ENCODE measurements around the gene SUPT6H. TPM values are rescaled to one million over a fixed set of nuclear protein-coding genes. Genes with fewer than 3 reads are reported as not detected.

The SUPT6H gene
- total and polyA plus RNA-seq, 2 donors (not counting 1 experiment from before 2014, with no cell fraction given) = 35.8 to 110 TPM

DNA sequence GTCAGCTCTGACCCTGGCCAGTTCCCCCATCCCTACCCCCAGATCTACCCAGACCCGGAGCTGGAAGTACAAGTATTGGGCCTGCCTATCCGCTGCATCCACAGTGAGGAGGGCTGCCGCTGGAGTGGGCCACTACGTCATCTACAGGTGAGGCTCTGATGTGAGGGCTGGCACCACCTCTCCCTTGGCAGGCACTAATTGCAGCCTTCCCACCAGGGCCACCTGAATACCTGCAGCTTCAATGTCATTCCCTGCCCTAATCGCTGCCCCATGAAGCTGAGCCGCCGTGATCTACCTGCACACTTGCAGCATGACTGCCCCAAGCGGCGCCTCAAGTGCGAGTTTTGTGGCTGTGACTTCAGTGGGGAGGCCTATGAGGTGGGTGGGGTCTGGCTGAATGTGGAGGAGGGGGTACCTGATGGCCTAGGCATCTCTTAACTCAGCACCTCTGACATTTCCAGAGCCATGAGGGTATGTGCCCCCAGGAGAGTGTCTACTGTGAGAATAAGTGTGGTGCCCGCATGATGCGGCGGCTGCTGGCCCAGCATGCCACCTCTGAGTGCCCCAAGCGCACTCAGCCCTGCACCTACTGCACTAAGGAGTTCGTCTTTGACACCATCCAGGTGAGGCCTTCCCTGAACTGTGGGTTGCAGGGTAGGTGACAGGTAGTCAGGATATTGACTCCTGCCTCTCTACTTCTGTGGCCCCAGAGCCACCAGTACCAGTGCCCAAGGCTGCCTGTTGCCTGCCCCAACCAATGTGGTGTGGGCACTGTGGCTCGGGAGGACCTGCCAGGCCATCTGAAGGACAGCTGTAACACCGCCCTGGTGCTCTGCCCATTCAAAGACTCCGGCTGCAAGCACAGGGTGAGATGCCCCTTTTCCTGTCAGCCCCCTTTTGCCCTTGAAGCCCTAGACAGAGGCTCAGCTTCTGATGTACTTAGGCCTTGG lies 86.1 kb downstream of the SUPT6H start:
- Mint-ChIP-seq H3K9me3 (ENCODE audit: insufficient read depth) (no peaks in the 10 kb centered on the region), H3K27ac (peak overlapping the region; percentile 82), H3K27me3 (no peaks in the 10 kb centered on the region), H3K4me1 (peaks cover 47% of the 10 kb centered on the region), H3K4me3 (peak overlapping the region; percentile 30)
- ChIA-PET POLR2A (interaction anchor here (1.3 to 16.2 kb wide), 2 partner anchors 19 to 29 kb away, joined by 5 to 511 read pairs; partner anchors contain the start of genes NEK8, RPL23A and TLCD1), CTCF (interaction anchor here (0.7 to 18.9 kb wide), 8 partner anchors 8 to 168 kb away, joined by 3 to 1020 read pairs (median 8); partner anchors contain the start of genes DHRS13, NEK8, RPL23A and TLCD1)
- over 99% methylated on average over 17 of the region's 18 CpGs for WGBS (ENCODE audit: insufficient coverage)
- H3K36me3 ChIP-seq (replicated peaks in 1 of 2; ENCODE audit: control extremely low read depth in 1 of 2, control insufficient read depth in 1 of 2, extremely low read depth in 1 of 2, insufficient read depth in 2 of 2, low read length in 1 of 2) = peaks cover 0 to 63% of the 10 kb centered on the region in 2 experiments
- TF ChIP-seq, protein P1, sequence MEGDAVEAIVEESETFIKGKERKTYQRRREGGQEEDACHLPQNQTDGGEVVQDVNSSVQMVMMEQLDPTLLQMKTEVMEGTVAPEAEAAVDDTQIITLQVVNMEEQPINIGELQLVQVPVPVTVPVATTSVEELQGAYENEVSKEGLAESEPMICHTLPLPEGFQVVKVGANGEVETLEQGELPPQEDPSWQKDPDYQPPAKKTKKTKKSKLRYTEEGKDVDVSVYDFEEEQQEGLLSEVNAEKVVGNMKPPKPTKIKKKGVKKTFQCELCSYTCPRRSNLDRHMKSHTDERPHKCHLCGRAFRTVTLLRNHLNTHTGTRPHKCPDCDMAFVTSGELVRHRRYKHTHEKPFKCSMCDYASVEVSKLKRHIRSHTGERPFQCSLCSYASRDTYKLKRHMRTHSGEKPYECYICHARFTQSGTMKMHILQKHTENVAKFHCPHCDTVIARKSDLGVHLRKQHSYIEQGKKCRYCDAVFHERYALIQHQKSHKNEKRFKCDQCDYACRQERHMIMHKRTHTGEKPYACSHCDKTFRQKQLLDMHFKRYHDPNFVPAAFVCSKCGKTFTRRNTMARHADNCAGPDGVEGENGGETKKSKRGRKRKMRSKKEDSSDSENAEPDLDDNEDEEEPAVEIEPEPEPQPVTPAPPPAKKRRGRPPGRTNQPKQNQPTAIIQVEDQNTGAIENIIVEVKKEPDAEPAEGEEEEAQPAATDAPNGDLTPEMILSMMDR (IDR thresholded peaks at IDR 0.05) = no peak
- no peak for TF ChIP-seq EZH2 (IDR thresholded peaks at IDR 0.05; ENCODE audit: borderline replicate concordance, insufficient read depth, low read depth, low read length, poor library complexity, severe bottlenecking)
- intact Hi-C loops (cut with micrococcal nuclease) = no loop called here
- H3K9ac ChIP-seq (ENCODE audit: low read length) = no peak overlapping the region
- H3K4me2 ChIP-seq (replicated peaks; ENCODE audit: low read depth, low read length, poor library complexity, severe bottlenecking) = no peak overlapping the region
- H3K9me3 ChIP-seq (ENCODE audit: control extremely low read depth in 1 of 3, control insufficient read depth in 2 of 3, insufficient read depth in 1 of 3, low read length in 2 of 3) = no peaks in the 10 kb centered on the region
- ATAC-seq (ENCODE audit: low read depth) (no peak), DNase-seq (peak; percentile 36)
- H3K27me3 ChIP-seq (replicated peaks in 1 of 4; ENCODE audit: control extremely low read depth in 1 of 4, control insufficient read depth in 3 of 4, insufficient read depth in 4 of 4, low read length in 3 of 4) = no peaks in the 10 kb centered on the region
- peaks cover 40 to 45% of the 10 kb centered on the region in 2 donors for H3K4me1 ChIP-seq (ENCODE audit: control insufficient read depth in 2 of 2, insufficient read depth in 2 of 2, low read length in 2 of 2)
- H2AFZ ChIP-seq (ENCODE audit: insufficient read depth, low read depth, low read length, poor library complexity, severe bottlenecking) = no peak overlapping the region
- peaks cover 67% of the 10 kb centered on the region for H3K79me2 ChIP-seq (ENCODE audit: control insufficient read depth, insufficient read depth, low read length)
- no peak overlapping the region for H3K4me3 ChIP-seq (ENCODE audit: control extremely low read depth in 1 of 5, extremely low read depth in 1 of 5, insufficient read depth in 1 of 5, low read depth in 2 of 5, low read length in 4 of 5)
- peak overlapping the region in 1 of 2 donors; percentile 15 for H3K27ac ChIP-seq (ENCODE audit: low read length in 2 of 2)
- peaks cover 84% of the 10 kb centered on the region for H4K20me1 ChIP-seq (ENCODE audit: control insufficient read depth, insufficient read depth, low read length, poor library complexity, severe bottlenecking)
